ENCODE data around the gene ZFPM1. TPM values are rescaled to one million over a fixed set of nuclear protein-coding genes. Genes with fewer than 3 reads are reported as not detected.

The ZFPM1 gene
- total RNA-seq, 1 donor from 2014 or later: 1.7 TPM

DNA sequence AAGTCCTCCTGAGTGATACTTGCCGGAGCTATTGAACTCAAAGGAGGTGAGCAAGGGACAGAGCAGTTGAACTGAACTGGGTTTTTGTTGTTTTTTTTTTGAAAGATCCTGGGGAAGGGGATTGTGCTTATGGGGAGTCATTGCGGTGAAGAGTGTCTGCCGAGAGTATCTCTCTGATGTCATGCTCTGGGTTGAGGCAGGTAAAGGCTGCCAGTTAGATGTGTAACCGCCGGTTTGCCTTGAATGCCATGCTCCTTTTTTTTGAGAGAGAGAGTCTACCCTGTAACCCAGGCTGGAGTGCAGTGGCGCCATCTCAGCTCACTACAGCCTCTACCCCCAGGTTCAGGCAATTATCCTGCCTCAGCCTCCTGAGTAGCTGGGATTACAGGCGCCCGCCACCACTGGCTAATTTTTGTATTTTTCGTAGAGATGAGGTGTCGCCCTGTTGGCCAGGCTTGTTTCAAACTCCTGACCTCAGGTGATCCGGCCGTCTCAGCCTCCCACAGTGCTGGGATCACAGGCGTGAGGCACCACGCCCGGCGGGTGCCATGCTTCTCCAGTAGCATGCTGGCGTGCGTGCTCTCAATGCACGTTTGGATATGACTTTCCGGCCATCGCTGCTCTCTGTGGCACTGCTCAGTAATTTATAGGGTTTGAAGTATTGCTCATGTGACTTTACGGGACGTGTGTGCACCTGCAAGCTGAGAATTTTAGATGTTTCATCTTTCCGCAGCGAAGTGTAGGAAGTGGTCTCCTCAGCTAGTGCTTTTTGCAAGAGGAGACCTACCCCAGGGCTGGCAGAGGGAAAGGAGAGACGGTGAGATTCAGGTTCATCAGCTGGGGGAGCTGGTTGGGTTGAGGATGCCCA, 125.6 kb downstream of the ZFPM1 start:
- no peaks in the 10 kb centered on the region for H3K9me3 ChIP-seq
- intact Hi-C loops (cut with DNase I): no loop called here
- no peak overlapping the region for H3K27ac ChIP-seq
- no peaks in the 10 kb centered on the region for H3K27me3 ChIP-seq
- H3K36me3 ChIP-seq: peaks cover 0 to 33% of the 10 kb centered on the region in 2 donors
- no peak overlapping the region for H3K4me3 ChIP-seq
- TF ChIP-seq POLR2AphosphoS5 (IDR thresholded peaks at IDR 0.05; ENCODE audit: insufficient read depth in 1 of 2, low read depth in 1 of 2): no peak
- no peak for TF ChIP-seq POLR2A (IDR thresholded peaks at IDR 0.05)
- TF ChIP-seq CTCF (IDR thresholded peaks at IDR 0.05): no peak
- H3K4me1 ChIP-seq: no peaks in the 10 kb centered on the region
- DNase-seq (ENCODE audit: extremely low spot score in 2 of 2): no peak

DNA sequence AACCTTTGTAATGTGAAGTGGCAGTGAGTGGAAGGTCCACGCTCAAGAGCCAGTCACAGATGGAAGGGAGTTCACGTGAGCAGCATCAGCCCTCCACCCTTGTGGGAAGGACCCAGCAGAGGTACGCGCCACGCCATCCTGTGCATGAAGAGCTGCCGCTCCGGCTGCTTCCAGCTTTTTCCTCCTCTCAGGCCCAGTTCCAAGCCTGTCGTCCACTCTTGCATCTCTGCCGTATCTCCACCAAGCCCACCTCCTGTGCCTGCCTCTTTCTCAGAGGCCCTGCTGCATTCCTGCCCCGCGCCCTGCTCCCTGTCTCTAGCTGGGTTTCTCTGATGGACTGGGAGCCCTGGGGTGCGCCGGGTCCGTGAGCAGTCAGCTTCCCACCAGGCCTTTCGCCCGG, 127.3 kb downstream of the ZFPM1 start:
- H3K9me3 ChIP-seq: no peaks in the 10 kb centered on the region
- H3K27me3 ChIP-seq: no peaks in the 10 kb centered on the region
- H3K4me1 ChIP-seq: no peaks in the 10 kb centered on the region
- no peak for TF ChIP-seq POLR2A (IDR thresholded peaks at IDR 0.05)
- TF ChIP-seq CTCF (IDR thresholded peaks at IDR 0.05): no peak
- TF ChIP-seq POLR2AphosphoS5 (IDR thresholded peaks at IDR 0.05; ENCODE audit: insufficient read depth in 1 of 2, low read depth in 1 of 2): no peak
- H3K27ac ChIP-seq: no peak overlapping the region
- intact Hi-C loops (cut with DNase I): no loop called here
- no peak overlapping the region for H3K4me3 ChIP-seq
- DNase-seq (ENCODE audit: extremely low spot score in 2 of 2): no peak
- peaks cover 0 to 33% of the 10 kb centered on the region in 2 donors for H3K36me3 ChIP-seq

DNA sequence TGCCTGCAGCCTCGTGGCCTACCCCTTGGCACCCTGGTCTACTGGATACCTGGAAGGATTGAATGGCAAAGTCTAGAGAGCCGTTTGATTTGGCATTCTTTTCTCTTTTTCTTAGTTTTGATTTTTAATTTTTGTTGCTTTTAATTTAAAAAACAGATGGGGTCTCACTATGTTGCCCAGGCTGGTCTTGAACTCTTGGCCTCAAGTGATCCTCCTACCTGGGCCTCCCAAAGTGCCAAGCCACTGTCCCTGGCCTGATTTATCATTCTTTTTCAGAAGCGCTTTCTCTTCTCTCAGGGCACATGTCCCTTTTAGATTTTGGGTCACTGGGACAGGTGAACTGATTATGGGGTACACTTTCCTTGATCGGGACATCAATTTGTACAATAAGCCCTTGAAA, 128.0 kb downstream of the ZFPM1 start:
- Histone ChIP-seq H3K4me3 (no peak overlapping the region), H3K4me1 (no peaks in the 10 kb centered on the region), H3K9me3 (no peaks in the 10 kb centered on the region), H3K27ac (no peak overlapping the region), H3K36me3 (peaks cover 0 to 33% of the 10 kb centered on the region in 2 donors), H3K27me3 (no peaks in the 10 kb centered on the region)
- no peak for DNase-seq (ENCODE audit: extremely low spot score in 2 of 2)
- TF ChIP-seq CTCF (IDR thresholded peaks at IDR 0.05): no peak
- TF ChIP-seq POLR2AphosphoS5 (IDR thresholded peaks at IDR 0.05; ENCODE audit: insufficient read depth in 1 of 2, low read depth in 1 of 2): no peak
- TF ChIP-seq POLR2A (IDR thresholded peaks at IDR 0.05): no peak
- intact Hi-C loops (cut with DNase I): no loop called here

DNA sequence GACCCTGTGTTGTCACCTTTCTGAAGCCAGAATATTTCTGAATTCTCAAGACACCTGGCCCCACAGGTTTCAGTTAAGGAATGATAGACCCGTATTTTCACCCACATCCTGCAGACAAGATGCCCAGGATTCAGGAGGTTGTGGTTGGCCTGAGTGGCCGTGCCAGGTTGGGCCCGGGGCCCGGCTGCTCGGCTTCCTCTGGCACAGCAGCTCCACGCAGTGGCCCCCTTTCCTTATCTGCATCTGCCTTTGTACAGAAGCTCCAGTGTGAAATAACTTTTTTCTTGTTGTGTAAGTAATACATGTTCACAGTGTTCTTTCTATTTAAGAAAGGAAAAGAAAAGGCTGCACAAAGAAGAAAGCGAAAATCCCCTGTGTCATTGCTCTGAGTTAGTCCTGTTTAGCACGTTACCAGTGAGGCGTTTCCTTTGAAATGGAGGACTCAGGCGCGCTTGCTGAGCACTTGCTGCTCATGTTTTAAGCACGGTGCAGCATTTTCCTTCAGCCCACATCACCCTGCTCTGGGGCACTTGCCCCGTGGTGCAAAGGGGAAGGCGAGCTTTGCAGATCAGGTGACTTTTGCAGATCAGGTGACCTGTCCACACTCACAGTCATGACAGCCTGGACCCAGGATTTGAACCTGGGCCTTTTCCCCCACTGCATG, 130.0 kb downstream of the ZFPM1 start:
- no peak for TF ChIP-seq POLR2AphosphoS5 (IDR thresholded peaks at IDR 0.05; ENCODE audit: insufficient read depth in 1 of 2, low read depth in 1 of 2)
- H3K36me3 ChIP-seq: peaks cover 0 to 30% of the 10 kb centered on the region in 2 donors
- H3K4me1 ChIP-seq: no peaks in the 10 kb centered on the region
- no peak overlapping the region for H3K4me3 ChIP-seq
- no peaks in the 10 kb centered on the region for H3K27me3 ChIP-seq
- no peak for DNase-seq (ENCODE audit: extremely low spot score in 2 of 2)
- intact Hi-C loops (cut with DNase I): no loop called here
- H3K27ac ChIP-seq: no peak overlapping the region
- H3K9me3 ChIP-seq: no peaks in the 10 kb centered on the region

GRCh38 chr16:88584676-88585075, 131.6 kb downstream of the ZFPM1 start:
- Histone ChIP-seq H3K9me3 (no peaks in the 10 kb centered on the region), H3K27ac (no peak overlapping the region), H3K4me3 (no peak overlapping the region), H3K36me3 (peaks cover 0 to 39% of the 10 kb centered on the region in 2 donors), H3K4me1 (no peaks in the 10 kb centered on the region), H3K27me3 (no peaks in the 10 kb centered on the region)
- intact Hi-C loops (cut with DNase I): no loop called here
- DNase-seq (ENCODE audit: extremely low spot score in 2 of 2): no peak
- TF ChIP-seq POLR2A (IDR thresholded peaks at IDR 0.05) (no peak), POLR2AphosphoS5 (IDR thresholded peaks at IDR 0.05; ENCODE audit: insufficient read depth in 1 of 2, low read depth in 1 of 2) (no peak), CTCF (IDR thresholded peaks at IDR 0.05) (no peak)
